HG03342 (cell line): ENCODE data around the gene JUND.

ENCODE experiments used
- ATAC-seq: cut with Tn5 transposase; IDR thresholded peaks from one replicate; pipeline ENCODE4 v1.9.1; 2021; ENCODE audit warnings: mild to moderate bottlenecking, moderate library complexity; ENCODE audit not compliant: unreplicated experiment

Gene JUND

DNA sequence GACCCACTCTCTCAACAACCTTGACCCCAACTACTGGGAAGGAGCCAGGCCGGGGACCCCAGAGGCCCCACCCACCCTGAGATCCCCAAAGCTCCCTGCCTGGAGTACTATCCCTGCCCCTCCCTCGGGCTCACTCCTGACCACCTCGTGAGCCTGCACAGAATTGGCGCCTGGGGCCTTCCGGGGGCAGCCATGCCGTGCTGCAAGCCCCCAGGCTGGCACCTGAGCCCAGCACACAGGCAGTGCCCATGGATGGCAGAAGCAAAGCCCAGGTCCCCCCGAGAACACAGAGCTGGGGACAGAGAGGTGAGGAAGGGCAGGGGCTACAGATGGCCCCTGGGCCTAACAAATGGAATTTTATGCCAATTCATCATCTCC is 27.5 kb upstream of the JUND start:
- ATAC-seq: no peak

DNA sequence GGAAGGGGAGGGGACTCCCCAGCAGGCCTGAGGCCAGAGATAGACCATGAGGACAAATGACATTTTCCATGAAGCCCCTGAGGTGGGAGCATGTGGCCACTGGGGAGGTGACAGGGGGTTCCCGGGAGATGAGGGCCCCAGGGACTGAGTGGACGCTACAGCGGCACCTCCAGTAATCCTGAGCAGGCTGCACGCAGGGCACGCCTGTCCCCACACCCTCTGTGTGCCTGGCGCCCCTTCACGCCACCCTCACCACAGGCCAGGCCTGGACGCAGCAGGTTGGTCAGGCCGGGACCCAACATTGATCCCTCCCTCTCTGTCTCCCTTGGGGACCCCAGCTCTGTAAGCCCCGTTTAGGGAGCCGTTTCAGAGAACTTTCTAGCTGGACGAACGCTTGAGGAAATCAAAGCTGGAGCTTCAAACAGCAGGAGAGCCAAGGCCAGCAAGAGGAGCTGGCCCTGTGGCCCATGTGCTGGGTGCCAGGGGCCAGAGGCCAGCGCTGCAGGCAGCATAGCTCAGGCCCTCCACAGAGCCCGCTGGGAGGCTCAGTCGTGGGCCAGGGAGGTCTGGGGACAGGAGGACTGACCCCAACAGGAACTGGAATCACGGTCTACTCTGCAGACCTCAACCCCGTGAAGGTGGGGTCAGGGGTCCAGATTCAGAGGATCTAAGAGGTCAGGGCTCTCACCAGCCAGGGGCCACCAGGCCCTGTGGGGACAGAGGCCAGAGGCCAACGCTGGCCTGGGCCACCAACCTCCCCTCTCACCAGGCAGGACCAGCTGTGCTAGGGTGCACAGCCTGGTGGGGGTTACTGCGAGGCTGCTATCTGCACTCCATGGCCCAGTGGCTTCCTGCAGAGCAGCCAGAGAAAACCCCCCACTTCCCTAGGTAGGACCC is 26.9 kb upstream of the JUND start:
- ATAC-seq: no peak

DNA sequence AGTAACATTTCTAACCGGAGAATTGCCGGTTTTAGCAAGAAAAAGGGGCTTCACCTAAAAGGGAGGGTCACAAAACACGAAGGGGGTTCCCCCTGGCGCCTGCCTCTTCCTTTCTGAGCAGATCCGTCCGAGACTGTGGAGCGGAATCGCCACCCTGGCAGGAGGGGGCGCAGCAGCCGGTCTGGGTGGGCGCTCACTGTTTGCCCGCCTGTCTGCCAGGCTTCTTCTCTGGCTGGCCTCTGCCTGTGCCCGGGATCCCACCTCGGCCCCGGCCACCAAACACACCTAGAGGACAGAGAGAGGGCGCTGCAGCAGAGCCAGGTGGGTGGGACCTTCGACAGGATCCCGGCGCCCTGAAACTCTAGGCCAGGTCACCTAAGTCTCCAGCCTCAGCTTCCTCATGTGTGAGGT is 25.9 kb upstream of the JUND start:
- ATAC-seq: no peak

DNA sequence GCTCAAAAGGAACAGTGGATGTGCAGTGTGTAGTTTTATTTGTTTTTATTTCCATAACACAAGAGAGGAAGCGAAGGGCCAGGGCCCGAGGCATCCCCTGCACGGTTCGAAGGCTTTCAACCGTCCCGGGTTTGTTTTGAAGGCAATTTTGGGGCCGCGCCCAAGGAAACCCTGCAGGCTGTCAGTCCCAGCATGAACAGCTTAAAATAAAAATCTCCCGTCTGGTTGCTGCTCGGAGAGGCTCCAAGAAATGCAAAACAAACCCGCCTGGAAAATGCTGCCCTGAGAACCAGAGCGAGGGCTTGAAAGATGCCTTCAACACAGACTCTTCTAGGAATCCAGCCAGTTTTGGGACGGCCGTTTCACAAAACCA is 25.5 kb upstream of the JUND start:
- no peak for ATAC-seq

DNA sequence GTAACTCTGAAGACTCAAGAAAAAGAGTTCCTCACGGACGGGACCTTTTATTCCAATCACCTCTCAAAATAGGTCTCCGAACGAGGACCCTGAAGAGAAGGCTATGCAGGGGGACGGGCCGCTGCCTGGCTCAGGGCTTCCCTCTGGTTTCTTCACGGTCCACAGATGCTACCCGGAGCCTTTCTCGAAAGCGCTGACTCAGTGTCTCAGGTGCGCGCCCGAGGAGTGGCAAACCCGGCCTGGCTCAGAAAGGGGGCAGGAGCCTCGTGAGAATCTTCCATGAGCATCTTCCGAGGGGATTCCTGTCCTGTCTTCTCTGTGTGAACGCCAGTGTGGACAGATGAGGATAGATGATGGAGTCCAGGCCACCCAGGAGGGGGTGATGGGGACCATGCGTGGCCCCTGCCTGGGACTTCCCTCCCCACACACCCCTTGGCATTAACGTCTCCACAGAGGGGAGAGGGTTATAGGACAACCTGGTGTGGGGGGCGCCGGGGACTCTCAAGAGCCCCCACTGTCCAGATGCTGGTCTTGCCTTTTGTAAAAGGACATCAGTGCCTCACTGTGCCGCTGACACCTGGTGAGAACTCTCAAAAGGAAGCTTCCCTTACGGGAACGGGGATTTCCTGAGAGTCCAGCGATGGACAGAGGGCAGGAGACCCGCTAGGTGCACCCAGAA is 24.9 kb upstream of the JUND start:
- ATAC-seq: no peak

DNA sequence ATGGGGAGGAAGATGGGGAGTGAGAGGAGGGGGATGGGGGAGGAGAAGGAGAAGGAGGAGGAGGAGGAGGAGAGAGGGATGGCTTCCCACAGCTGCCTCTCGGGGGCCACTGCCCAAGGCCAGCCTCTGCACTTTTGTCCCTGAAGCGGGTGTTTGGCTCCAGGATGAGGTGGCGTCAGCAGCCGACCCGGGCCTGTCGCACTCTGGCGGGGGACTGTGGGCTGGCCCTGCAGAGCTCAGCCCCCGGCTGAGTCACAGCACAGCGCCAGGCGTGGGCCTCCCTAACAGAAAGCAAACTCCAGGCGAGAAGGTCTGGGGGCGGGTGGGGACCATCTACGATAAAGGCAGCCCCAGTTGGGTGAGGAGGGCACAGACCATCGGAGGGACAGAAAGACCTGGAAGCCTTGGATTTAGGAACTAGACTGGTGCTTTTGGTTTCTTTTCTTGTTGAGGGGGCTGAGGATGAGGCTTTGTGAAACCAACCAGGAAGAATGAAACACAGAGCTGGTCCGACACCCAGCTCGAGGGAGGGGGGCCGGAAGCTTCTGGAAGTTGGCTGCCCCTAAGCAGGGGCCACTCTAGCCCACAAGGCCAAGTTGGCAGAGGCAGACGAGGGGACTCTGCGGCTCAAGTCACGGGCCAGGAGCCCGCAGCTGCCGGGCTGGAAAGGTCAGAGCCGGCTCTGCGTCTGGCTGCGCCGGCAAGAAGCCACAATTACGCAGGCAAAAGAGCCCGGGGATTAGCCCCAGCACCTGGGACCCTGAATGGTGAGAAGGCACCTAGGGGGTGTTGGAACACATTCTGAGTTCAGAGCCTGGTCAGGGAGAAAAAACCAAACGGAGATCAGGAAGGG is 23.3 kb upstream of the JUND start:
- ATAC-seq: peak; percentile 41

DNA sequence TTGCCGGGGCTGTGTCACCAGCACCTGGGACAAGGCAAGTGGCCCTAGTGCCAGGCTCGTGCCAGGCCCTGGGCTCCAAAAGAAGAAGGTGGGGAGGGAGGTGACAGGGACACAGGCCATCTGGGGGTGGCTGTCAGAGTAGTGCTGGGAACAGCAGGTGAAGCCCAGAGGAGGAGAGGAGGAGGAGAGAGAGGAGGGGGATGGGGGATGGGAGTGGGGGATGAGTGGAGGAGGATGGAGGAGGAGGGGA is 22.7 kb upstream of the JUND start:
- ATAC-seq: no peak

DNA sequence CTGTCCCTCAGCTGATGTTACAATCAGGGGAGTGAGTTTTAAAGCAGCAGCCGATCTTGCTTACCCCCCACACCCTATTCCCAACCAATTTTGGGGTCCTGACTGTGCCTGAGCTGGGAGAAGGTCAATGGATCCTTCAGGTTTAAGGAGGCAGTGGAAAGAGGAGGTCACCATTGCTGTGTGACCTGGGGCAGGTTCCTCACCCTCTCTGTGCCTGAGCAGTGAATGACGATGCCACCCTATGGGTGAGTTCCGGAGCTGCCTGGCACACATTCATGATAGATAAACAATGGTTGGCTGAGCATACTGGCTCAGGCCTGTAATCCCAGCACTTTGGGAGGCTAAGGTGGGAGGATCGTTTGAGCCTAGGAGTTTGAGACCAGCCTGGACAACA is 20.3 kb upstream of the JUND start:
- ATAC-seq: no peak

DNA sequence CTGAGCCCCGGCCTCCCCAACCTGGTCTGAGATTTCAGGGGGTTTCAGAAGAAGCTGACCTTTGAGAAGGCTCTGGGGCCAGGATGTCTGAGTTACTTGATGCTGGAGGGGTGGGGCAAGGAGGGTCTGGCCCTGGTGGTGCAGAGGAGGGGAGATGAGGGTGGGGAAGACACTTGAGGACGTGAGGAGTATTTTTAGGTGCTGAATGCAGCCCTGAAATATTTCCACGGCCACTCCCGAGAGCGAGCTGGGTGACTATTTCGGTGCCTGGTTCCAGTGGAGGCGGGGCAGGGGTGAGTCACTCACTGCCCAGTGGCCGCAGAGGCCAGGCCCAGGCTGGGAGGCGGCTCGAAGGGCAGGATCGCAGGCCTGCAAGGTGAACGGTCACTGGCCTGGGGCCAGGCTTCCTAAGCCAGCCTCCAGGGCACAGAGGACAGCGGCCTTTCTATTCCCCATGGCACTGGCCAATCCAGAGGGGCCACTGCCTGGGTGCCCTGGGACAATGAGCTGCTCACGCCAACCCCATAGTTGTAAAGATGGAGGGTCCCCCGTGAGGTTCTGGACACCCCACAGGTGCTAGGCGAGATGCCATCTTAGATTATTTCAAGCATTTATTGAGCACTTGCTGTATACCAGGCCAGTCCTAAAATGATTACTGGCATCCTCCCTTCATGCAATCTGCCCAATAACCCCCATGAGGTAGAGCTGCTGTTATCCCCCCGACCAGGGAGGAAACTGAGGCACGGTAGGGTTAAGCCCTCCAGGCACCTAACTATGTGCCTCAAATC is 19.7 kb upstream of the JUND start:
- ATAC-seq: no peak

DNA sequence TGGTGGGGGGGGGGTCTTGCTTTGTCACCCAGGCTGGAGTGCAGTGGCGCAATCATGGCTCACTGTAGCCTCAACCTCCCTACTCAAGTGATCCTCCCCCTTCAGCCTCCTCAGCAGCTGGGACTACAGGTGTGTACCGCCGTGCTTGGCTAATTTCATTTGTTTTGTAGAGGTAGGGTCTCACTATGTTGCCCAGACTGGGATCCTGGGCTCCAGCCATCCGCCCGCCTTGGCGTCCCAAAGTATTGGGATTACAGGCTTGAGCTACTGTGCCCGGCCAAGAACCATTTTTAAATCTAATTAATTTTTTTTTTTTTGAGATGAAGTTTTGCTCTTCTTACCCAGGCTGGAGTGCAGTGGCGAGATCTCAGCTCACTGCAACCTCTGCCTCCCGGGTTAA is 18.2 kb upstream of the JUND start:
- ATAC-seq: no peak

DNA sequence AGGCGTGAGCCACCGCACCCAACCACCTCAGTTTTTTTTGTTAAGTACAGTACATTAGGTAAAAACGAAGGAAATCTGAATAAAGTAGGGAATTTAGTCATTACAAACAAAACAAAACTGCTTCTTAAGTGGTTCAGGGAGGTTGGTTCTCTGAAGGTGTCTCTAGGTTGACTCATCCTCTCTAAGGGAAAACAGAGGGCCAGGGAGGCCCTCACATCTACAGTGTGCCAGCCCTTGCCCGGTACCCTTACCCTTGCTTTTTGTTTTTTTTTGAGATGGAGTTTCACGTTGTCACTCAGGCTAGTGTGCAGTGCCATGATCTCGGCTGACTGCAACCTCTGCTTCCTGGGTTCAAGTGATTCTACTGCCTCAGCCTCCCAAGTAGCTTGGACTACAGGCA is 17.2 kb upstream of the JUND start:
- no peak for ATAC-seq

DNA sequence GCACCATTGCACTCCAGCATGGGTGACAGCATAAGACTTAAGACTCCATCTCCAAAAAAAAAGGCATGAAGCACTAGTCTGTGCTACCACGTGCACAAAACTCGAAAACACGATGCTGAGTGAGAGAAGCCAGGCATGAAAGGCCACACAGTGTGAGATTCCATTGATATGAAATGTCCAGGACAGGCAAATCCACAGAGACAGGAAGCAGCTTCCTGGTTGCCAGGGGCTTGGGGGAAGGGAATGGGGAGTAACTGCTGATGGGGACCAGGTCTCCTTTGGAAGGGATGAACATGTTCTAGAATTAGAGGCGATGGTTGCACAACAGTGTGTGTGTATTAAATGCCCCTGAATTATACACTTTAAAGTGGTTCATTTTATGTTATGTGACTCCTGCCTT is 15.9 kb upstream of the JUND start:
- no peak for ATAC-seq

DNA sequence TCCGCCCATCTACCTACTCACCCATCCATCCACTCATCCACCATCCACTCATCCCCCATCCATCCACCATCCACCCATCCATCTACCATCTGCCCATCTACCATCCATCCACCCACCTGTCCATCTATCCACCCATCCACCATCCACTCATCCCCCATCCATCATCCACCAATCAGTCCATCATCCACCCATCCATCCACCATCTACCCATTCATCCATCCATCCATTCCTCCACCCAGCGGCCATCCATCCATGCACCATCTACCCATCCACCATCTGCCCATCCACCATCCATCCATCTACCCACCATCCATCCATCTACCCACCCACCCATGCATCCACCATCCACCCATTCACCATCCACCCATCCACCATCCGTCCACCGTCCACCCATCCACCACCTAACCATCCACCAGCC is 13.6 kb upstream of the JUND start:
- no peak for ATAC-seq

DNA sequence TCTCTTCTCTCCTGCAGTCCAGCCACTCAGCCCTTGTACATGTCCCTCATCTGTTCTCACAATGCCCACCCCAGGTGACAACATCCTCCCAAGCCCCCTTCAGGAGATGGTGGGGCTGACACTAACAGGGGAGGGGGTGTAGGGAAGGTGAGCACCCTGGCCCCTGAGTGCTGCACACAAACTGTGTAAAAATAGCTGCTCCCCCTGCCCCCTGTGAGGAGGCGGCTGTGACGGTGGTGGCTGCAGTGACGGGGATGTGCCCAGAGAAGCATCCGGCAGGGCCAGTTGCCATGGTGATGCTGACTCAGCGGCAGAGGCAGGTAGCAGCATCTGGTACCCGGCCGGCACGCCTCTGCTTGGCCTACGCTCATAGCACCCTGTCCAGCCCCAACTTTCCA is 13.0 kb upstream of the JUND start:
- ATAC-seq: no peak

DNA sequence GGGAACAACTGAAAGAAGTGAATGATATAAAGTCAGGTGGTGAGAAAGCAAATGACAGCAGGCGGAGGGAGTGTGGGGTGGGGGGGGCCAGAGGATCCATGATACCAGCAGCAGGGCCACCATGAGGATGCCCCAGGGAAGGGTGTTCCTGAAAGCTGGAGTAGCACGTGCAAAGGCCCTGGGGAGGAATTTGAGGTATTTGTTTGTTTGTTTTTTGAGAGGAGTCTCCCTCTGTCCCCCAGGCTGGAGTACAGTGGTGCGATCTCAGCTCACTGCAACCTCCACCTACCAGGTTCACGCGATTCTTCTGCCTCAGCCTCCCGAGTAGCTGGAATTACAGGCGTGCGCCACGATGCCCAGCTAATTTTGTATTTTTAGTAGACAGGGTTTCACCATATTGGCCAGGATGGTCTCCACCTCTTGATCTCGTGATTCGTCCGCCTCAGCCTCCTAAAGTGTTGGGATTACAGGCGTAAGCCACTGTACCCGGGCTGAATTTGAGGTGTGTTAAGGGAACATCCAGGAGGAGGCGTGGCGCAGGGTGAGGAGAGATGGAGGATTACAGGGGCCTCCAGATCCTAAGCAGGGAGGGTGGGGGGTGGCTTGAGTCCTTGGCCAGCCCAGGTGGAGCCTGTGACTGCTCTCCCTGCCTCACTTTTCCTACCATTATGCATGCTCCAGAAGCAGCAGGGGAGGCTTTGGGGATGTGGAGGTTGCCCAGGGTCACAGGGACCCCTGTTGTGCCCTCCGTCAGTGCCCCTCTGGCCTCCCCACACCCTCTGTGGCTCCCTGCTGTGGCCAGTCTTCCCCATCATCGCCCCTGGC is 12.4 kb upstream of the JUND start:
- ATAC-seq: no peak

DNA sequence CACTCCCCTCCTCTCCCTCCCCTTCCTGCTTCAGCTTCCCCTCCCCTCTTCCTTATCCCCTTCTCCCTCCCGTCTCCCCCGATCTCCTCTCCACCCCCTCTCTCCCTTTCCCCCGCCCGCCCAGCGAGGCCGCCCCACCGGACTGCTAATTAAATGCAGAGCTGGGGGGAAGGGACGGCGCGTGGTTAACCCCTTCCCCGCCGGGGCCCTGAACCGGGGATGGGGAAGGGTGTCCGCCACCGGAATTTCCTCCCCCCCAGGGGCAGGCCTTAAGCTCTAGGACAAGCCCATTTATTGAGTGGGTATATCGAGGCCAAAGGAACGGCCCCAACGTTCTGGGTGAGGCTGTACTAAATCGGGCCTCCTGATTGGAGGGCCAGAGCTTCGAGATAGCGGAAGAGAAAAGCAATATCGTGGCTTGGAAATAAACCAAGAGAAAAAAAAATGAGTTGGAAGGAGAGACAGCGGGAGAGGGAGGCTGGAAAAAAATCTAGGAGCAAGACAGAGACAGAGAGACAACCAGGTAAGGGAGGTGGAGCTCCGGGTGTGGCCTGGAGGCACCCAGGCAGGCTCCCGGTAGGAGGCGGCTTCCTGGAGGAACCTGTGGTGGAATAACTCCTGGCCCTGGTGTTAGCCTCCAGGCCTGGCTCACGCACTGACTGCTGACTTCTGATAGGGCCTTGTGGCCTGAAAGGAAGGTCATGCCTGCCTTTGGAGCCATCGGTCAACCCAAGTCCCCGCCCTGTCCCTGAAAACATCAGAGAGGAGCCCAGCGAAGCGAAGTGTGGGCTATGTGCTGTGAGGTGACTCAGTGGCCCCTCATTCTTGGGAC is 11.6 kb upstream of the JUND start:
- ATAC-seq: no peak

DNA sequence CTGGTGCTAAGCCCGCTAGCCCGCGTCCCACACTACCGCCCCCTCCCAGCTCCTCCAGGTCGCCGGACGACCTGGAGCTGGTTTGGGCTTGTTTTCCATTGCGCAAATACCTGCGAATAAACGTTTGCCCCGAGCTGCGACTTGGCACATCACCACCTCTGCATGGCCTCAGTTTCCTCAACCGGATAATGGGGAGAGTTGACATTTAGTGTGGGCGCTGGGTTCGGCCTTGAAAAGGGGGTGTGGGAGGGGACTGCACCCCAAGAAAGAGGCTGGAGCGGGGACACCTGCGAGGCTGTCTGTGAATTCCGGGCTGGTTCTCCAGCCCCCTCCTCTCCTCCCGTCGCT is 11.0 kb upstream of the JUND start:
- ATAC-seq: no peak

DNA sequence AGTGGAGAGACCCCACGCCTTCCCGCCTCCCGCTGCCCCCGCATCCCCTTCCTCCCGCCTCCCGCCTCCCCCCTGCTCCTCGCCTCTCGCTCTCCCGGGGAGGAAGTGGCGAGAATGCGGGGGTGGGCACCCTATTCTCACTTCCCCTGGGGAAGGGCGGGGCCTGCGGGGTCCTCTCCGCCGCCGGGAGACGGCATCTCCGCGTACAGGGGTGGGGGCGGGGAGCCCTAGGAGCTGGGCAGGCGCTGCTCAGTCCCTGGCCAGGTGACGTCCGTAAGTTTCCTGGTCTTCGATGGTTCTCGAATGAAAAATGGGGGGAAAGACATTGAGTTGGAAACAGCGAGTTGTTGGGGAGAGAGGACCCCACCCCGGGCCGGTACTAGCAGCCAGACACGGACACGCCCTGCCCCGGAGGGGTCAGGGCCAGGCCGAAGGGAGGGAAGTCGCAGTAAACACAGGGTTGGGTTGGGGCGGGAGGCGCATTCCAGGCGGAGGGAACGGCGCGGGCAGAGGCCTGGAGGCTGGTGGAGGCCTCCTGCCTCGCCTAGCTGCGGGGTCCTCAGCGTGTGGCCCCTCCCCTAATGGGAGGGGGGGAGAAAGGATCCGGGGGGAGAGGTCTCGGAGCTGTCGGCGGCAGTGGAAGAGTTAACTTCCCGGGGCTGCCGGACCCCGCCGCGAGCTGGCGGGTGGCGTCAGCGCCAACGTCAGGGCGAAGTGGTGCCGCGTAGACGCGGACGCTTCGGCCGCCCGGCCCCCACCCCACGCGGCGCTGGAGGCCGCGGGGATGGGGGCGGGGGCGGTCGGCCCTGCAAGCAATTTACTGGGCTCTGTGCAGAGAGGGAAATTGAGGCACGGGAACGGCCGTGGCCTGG is 10.4 kb upstream of the JUND start:
- ATAC-seq: no peak
